GM21390 (cell line): ENCODE data around the gene PITPNC1.
A peak's percentile ranks its signal among the peaks of the same experiment; 100 is the strongest.

Source experiments
- ATAC-seq: cut with Tn5 transposase; IDR thresholded peaks from one replicate; pipeline ENCODE4 v1.9.1; 2021; ENCODE audit not compliant: unreplicated experiment

PITPNC1 gene

GRCh38 chr17:67433248-67433924, 56.3 kb downstream of the PITPNC1 start:
- ATAC-seq, result no peak

DNA sequence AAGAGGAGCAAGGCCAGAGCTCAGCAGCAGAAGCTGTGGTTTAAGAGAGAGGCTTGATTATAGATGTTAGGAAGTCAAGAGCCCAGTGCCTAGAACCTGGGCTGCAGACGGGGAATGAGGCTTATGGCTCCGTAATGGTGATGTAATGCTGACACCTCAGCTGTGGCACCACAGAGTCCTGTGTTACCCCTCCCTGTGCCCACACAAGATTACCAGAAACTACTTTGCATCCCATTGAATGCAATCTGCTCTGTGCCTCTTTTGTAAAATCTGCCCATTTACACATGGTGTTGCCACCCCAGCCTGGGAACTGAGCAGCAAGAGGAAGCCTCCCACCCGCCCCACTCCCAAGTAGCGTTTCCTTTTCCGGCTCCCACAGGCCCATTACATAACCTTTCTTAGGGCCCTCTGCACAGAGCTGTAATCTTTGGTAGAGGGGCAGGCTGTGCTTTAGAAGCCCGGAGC, 57.0 kb downstream of the PITPNC1 start:
- ATAC-seq, result no peak

- no peak for ATAC-seq
Observed at GRCh38 chr17:67435122-67435521, 58.0 kb downstream of the PITPNC1 start.

DNA sequence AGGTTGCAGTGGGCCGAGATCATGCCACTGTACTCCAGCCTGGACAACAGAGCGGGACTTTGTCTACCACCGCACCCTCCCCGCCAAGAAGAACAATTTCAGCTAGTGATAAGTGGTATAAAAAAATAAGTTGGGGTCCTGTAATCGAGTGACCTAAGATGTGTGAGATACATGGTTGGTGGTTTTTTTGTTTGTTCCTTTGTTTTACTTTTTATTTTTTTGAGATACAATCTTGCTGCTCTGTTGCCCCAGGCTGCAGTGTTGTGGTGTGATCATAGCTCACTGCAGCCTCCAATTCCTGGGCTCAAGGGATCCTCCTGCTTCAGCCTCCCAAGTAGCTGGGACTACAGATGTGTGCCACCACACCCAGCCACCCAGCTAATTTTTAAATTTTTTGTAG, 58.7 kb downstream of the PITPNC1 start:
- ATAC-seq, result no peak

- ATAC-seq, result no peak
Observed at GRCh38 chr17:67436233-67436632, 59.2 kb downstream of the PITPNC1 start.

GRCh38 chr17:67438667-67439066, 61.6 kb downstream of the PITPNC1 start:
- no peak for ATAC-seq

DNA sequence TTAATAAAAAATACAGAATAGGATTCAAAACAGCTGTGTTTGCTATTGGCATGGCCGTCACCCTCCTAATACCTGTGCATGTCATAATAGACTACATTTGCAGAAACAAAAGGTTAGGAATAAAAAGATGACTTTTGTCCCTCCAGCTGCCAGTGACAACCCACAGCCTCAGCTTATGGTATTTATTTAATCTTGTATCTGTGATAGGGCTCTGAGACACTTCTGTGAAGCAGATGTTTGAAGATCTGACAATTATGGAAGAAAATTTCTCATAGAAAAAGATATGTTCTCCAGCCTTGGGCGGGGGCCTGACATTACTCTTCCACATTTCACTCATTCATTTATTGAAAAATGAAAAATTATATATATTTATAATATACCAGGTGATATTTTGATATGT, 62.2 kb downstream of the PITPNC1 start:
- ATAC-seq, result no peak

GRCh38 chr17:67440277-67441051, 63.4 kb downstream of the PITPNC1 start:
- ATAC-seq, result no peak

DNA sequence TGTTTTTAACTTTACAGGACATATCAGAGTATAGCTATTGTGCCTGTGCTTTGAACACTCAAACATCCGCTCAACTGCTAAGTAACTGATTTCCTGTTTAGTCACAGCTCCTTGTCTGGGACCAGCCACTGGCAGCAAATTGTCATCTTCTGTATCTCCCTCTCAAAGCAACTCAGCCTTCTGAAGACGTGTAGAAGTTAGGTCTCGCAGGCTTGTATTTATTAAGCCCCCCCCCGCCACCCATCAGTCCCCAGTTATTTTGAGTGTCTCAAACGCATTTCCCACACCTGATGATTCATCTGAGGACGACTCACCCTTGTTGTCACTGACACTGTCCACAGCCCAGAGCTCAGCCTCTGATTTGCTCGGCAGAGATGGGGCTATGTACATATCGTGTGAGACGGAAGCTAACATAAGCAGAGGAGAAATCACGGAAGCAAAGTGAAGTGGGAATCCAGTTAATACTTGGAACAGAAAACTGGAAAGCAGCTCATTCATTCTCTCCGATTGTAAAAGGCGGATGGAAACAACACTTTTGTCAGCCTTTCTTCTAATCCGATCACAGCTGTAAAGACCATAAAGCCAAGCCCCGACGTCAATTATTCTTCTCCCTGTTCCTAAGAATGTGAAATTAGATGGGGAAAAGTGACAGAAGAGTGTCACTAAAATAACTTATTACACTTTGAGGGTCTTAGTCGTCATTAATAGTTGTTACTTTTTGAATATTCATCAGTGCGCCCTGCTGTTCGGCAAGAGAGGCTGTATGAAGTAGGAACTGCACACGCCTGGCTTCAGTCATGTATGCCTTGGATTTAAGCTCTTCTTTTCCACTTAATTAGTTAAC, 64.2 kb downstream of the PITPNC1 start:
- ATAC-seq, result no peak

DNA sequence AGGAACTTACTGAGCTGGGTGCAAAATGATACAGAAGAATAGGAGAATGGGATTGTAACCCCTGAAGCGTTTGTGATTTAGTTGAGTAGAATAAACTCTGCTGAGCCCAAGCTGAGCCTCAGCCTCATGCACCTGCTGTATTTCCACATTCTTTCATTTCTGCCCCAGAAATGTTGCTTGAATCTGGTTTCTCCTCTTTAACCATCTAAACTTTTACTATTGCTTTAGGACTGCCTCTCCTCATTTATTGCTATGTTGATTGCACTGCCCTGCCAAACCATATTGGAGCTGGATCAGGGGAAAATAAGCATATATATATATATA, 64.8 kb downstream of the PITPNC1 start:
- ATAC-seq, result no peak

GRCh38 chr17:67442787-67443624, 65.9 kb downstream of the PITPNC1 start:
- no peak for ATAC-seq

DNA sequence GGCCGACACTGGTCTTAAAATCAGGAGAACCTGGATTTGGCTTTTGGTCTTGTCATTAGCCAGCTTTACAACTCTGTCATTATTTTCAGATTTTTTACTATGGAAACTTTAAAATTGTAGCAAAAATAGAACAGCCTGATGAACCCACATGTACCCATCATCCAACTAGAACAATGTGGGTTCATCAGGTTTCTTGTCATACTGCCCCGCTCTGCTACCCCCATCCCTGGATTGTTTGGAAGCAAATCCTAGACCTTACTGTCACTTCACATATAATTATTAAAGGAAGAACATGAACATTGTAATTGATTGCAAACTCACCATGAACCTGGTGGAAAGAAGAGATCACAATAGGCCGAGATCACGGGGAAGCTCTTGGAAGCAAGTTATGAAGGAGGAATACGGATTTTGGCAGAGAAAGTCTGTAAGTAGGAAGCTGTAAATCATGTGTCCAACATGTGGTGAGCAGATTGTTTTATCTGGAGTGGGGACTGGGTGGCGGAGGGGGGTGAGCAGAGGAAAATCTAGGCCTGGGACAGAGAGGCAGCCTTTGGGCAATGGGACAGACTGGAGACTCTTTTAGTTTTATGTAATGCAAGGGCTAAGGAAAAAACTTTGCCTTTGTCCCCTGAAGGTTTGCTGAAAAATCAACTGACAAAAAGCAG, 67.0 kb downstream of the PITPNC1 start:
- ATAC-seq, result no peak

- no peak for ATAC-seq
Observed at GRCh38 chr17:67448449-67448848, 71.4 kb downstream of the PITPNC1 start.

DNA sequence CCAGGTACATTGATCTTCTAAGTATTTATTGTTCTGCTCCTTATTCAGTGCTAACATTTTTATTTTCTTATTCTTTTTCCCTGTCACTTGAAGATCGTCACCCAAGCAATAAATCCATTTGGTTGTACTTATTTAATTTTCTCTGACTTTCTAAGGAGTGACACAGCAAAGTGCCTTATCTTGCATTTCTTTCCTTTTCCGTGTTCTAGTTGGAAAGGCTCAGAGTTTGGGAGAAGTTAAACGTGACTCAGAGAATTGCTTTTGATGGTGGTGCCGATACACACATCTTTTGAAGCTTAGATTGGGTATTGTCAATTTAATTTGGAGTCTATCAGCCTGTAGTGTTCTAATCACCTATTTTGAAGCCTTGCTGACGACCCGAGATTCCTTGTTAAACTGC, 72.0 kb downstream of the PITPNC1 start:
- ATAC-seq, result no peak

GRCh38 chr17:67449845-67450755, 73.0 kb downstream of the PITPNC1 start:
- ATAC-seq, result no peak

- ATAC-seq, result peak; percentile 74
Observed at GRCh38 chr17:67452681-67453554, 75.8 kb downstream of the PITPNC1 start.

DNA sequence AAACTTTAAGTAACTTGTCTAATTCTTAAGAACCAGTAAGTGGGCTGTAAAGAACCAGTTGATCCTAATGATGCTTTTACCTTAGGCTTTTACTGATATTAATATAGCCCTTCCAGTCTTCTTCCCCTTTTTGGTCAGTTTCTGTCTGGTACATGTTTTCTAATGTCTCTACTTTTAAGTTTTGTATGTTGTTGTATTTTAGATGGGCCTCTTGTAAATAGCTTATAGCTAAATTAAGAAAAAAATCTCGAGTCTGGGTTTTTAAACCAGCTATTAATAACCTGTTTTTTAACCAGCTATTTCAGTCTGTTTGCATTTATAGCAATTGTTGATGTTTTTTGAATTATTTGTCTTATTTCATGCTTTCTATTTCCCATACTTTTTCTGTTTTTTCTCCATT, 79.0 kb downstream of the PITPNC1 start:
- ATAC-seq, result no peak

DNA sequence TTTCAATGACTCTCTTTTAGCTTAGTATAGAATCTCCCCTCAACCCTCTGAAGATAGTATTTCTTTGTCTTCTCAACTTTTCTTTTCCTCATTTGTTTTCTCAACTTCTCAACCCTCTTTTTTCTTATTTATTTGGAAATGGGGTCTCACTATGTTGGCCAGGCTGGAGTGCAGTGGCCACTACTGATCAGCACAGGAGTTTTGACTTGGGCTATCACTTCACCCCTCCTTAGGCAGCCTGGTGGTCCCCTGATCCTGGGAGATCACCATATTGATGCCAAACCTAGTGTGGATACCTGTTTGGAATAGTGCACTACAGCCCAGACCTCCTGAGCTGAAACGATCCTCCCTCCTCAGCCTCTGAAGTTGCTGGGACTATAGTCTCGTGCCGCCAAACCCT, 79.8 kb downstream of the PITPNC1 start:
- ATAC-seq, result no peak
